ENCODE data around the gene CSH2.
A peak's percentile ranks its signal among the peaks of the same experiment; 100 is the strongest.
"Not testable (repeated sequence)": the region's sequence is repeated elsewhere in the genome, so short reads cannot be mapped to it uniquely, and the experiment has no call there.

Gene CSH2

GRCh38 chr17:63896524-63897354 lies 23.3 kb upstream of the CSH2 start, which contains the start of gene CSH1:
CSH1 (minus strand) TSS chr17:63896574; CDS start chr17:63896511, 63 bp downstream.
- DNase-seq, result not testable (repeated sequence)

GRCh38 chr17:63894821-63895220 lies 21.3 kb upstream of the CSH2 start:
- not testable (repeated sequence) for DNase-seq

GRCh38 chr17:63894021-63894420 lies 20.5 kb upstream of the CSH2 start:
- DNase-seq, result not testable (repeated sequence)

GRCh38 chr17:63892316-63893037 lies 19.0 kb upstream of the CSH2 start:
- DNase-seq, result not testable (repeated sequence)

GRCh38 chr17:63889026-63889848 lies 15.8 kb upstream of the CSH2 start:
- DNase-seq, result not testable (repeated sequence)

- not testable (repeated sequence) for DNase-seq
These were observed 11.6 kb upstream of the CSH2 start for GRCh38 chr17:63885119-63885518.

- not testable (repeated sequence) for DNase-seq
These were observed 9.2 kb upstream of the CSH2 start for GRCh38 chr17:63882626-63883126.

- peak; percentile 61 for DNase-seq
These were observed 8.6 kb upstream of the CSH2 start, which contains the start of gene GH2 for GRCh38 chr17:63881935-63882601. GH2 (minus strand) TSS chr17:63881944; CDS start chr17:63881801, 143 bp downstream.

- DNase-seq, result not testable (repeated sequence)
These were observed 7.9 kb upstream of the CSH2 start for GRCh38 chr17:63881337-63881736.

- no peak for DNase-seq
These were observed 7.2 kb upstream of the CSH2 start for GRCh38 chr17:63880706-63881105.

- DNase-seq, result not testable (repeated sequence)
These were observed 4.9 kb upstream of the CSH2 start for GRCh38 chr17:63878413-63878812.

GRCh38 chr17:63874693-63875092 lies 1.2 kb upstream of the CSH2 start:
- not testable (repeated sequence) for DNase-seq

- DNase-seq, result not testable (repeated sequence)
These were observed 667 bp upstream of the CSH2 start for GRCh38 chr17:63874061-63874626.

- not testable (repeated sequence) for DNase-seq
These were observed 1.7 kb downstream of the CSH2 start for GRCh38 chr17:63871646-63872365.

- DNase-seq, result not testable (repeated sequence)
These were observed 3.2 kb downstream of the CSH2 start for GRCh38 chr17:63870292-63870665.

- DNase-seq, result not testable (repeated sequence)
These were observed 3.8 kb downstream of the CSH2 start for GRCh38 chr17:63869491-63870291.

GRCh38 chr17:63866625-63867024 lies 6.9 kb downstream of the CSH2 start:
- not testable (repeated sequence) for DNase-seq

- no peak for DNase-seq
These were observed 14.2 kb downstream of the CSH2 start for GRCh38 chr17:63859257-63859656.

GRCh38 chr17:63856425-63856824 lies 17.1 kb downstream of the CSH2 start:
- DNase-seq, result not testable (repeated sequence)

- DNase-seq, result no peak
These were observed 18.3 kb downstream of the CSH2 start for GRCh38 chr17:63855185-63855584.
